Esophagus muscularis mucosa (tissue), 4 donors: ENCODE results near the gene TNFRSF19.

ENCODE experiments used
- EP300 ChIP-seq: sonication (generic); formaldehyde crosslinking; IDR thresholded peaks from one replicate; pipeline ENCODE4 v1.6.1; 2017; ENCODE audit warnings: antibody characterized with exemption
- POLR2A ChIP-seq: fragments of 450-650 bp; IDR thresholded peaks from one replicate; pipeline ENCODE4 v1.6.1; 2017; ENCODE audit warnings: antibody characterized with exemption, moderate library complexity, mild to moderate bottlenecking, low read depth
- POLR2AphosphoS5 ChIP-seq, 2 donors: sonication (generic); formaldehyde crosslinking; IDR thresholded peaks; one replicate each; pipeline ENCODE4 v1.6.1; 2017; ENCODE audit warnings: antibody characterized with exemption in 2 of 2
- TF ChIP-seq, protein P1 (sequence below), 3 experiments: fragments of 200-600 bp in 2 of 3; fragments of 450-650 bp in 1 of 3; sonication (generic) in 2 of 3; IDR thresholded peaks; one replicate each; pipeline ENCODE4 v1.5.1; 2017 to 2019; ENCODE audit warnings: antibody characterized with exemption in 3 of 3, mild to moderate bottlenecking in 2 of 3, moderate library complexity in 1 of 3

DNA sequence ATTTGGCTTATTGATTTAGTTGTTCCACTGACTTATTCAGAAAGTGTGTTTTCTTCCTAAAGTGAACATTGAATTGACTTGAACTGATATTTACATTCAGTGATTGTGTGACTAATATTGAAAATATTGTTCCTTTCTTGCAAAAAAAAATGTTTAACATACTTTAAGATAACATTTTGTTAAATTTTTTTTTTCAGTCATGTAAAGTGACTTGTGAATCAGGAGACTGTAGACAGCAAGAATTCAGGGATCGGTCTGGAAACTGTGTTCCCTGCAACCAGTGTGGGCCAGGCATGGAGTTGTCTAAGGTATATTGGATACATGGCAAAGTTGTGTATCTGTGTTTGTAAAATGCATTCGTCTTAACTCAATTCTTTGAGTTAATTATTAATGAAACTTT is 22.9 kb downstream of the TNFRSF19 start:
- TF ChIP-seq, protein P1, sequence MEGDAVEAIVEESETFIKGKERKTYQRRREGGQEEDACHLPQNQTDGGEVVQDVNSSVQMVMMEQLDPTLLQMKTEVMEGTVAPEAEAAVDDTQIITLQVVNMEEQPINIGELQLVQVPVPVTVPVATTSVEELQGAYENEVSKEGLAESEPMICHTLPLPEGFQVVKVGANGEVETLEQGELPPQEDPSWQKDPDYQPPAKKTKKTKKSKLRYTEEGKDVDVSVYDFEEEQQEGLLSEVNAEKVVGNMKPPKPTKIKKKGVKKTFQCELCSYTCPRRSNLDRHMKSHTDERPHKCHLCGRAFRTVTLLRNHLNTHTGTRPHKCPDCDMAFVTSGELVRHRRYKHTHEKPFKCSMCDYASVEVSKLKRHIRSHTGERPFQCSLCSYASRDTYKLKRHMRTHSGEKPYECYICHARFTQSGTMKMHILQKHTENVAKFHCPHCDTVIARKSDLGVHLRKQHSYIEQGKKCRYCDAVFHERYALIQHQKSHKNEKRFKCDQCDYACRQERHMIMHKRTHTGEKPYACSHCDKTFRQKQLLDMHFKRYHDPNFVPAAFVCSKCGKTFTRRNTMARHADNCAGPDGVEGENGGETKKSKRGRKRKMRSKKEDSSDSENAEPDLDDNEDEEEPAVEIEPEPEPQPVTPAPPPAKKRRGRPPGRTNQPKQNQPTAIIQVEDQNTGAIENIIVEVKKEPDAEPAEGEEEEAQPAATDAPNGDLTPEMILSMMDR (IDR thresholded peaks at IDR 0.05), result no peak
- TF ChIP-seq POLR2A (no peak), EP300 (no peak), POLR2AphosphoS5 (IDR thresholded peaks at IDR 0.05) (no peak)
